SK-N-SH treated with all-trans-retinoic acid at 6 μM for 48 hours (cell line): ENCODE measurements around the gene SLC37A1.

Source experiments
- CREB5 ChIP-seq: fragments of 250-450 bp; sonication (Bioruptor Pico); IDR thresholded peaks from 2 replicates; pipeline ENCODE4 v1.5.1; 2020; ENCODE audit warnings: low read depth, mild to moderate bottlenecking, moderate library complexity
- ZFP3 ChIP-seq: fragments of 250-450 bp; sonication (Bioruptor Pico); IDR thresholded peaks from 2 replicates; pipeline ENCODE4 v1.5.0; 2020; ENCODE audit warnings: mild to moderate bottlenecking, moderate library complexity

- TF ChIP-seq CREB5 (CRISPR knock-in tag) (no peak), ZFP3 (CRISPR knock-in tag) (no peak)
Observed at GRCh38 chr21:42533963-42534355, 20.3 kb downstream of the SLC37A1 start.
